WTC11 (cell line): ENCODE results near the gene SLC7A6OS. TPM values are rescaled to one million over a fixed set of nuclear protein-coding genes. Genes with fewer than 3 reads are reported as not detected.

Experiments
- ATAC-seq: fragments of 200-7000 bp; cut with Tn5 transposase; 2 replicates; pipeline ENCODE4 v1.10.0; 2021; ENCODE audit warnings: mild to moderate bottlenecking, moderate library complexity
- CTCF ChIA-PET: fragments of 300-600 bp; sonication (Branson Sonifier 250); formaldehyde crosslinking; loops from one replicate; lab custom pipeline; 2021; ENCODE audit warnings: antibody characterized with exemption; lab: Charles Lee
- POLR2A ChIA-PET: fragments of 350-600 bp; sonication (Branson Sonifier 250); formaldehyde crosslinking; loops from one replicate; lab custom pipeline; 2021; ENCODE audit warnings: antibody characterized with exemption; lab: Charles Lee
- DNase-seq: peaks from one replicate; pipeline ENCODE4 v3.0.0; 2021; ENCODE audit warnings: low spot score
- H3K27ac Mint-ChIP-seq: 2 replicates; pipeline ENCODE4 v1.8.0; 2021; ENCODE audit warnings: mixed read lengths
- H3K27me3 Mint-ChIP-seq: 2 replicates; pipeline ENCODE4 v1.8.0; 2021; ENCODE audit warnings: low read depth, mild to moderate bottlenecking, moderate library complexity, mixed read lengths
- H3K36me3 Mint-ChIP-seq: 2 replicates; pipeline ENCODE4 v1.8.0; 2021; ENCODE audit warnings: mixed read lengths
- H3K4me1 Mint-ChIP-seq: 2 replicates; pipeline ENCODE4 v1.8.0; 2022; ENCODE audit warnings: mixed read lengths
- H3K4me3 Mint-ChIP-seq: 2 replicates; pipeline ENCODE4 v1.8.0; 2021; ENCODE audit warnings: mild to moderate bottlenecking, moderate library complexity, mixed read lengths
- H3K9me3 Mint-ChIP-seq: 2 replicates; pipeline ENCODE4 v1.8.0; 2021; ENCODE audit warnings: mixed read lengths
- ATF1 ChIP-seq: sonication (generic); formaldehyde crosslinking; IDR thresholded peaks from 2 replicates; pipeline ENCODE4 v1.8.1; 2023; ENCODE audit warnings: mild to moderate bottlenecking, moderate library complexity, missing genetic modification reagents
- ATF6 ChIP-seq: sonication (generic); formaldehyde crosslinking; IDR thresholded peaks from 2 replicates; pipeline ENCODE4 v1.8.1; 2023; ENCODE audit warnings: mild to moderate bottlenecking, missing genetic modification reagents
- ELF4 ChIP-seq: sonication (generic); formaldehyde crosslinking; IDR thresholded peaks from 2 replicates; pipeline ENCODE4 v1.8.1; 2022; ENCODE audit warnings: low read depth, mild to moderate bottlenecking, moderate library complexity, missing genetic modification reagents
- ERG ChIP-seq: fragments of 250-450 bp; sonication (Bioruptor Pico); IDR thresholded peaks from 2 replicates; pipeline ENCODE4 v1.8.0; 2021; ENCODE audit warnings: mild to moderate bottlenecking
- FOXJ3 ChIP-seq: sonication (generic); formaldehyde crosslinking; IDR thresholded peaks from 2 replicates; pipeline ENCODE4 v1.9.0; 2021; ENCODE audit warnings: missing genetic modification reagents, mild to moderate bottlenecking, borderline replicate concordance
- FOXK1 ChIP-seq: sonication (generic); formaldehyde crosslinking; IDR thresholded peaks from 2 replicates; pipeline ENCODE4 v1.8.0; 2022; ENCODE audit warnings: mild to moderate bottlenecking, moderate library complexity, missing genetic modification reagents
- FOXP4 ChIP-seq: sonication (generic); formaldehyde crosslinking; IDR thresholded peaks from 2 replicates; pipeline ENCODE4 v1.8.0; 2022; ENCODE audit warnings: mild to moderate bottlenecking, missing genetic modification reagents
- MLX ChIP-seq: sonication (generic); formaldehyde crosslinking; IDR thresholded peaks from 2 replicates; pipeline ENCODE4 v1.8.1; 2023; ENCODE audit warnings: mild to moderate bottlenecking, missing genetic modification reagents, moderate library complexity
- MYBL2 ChIP-seq: sonication (generic); formaldehyde crosslinking; IDR thresholded peaks from 2 replicates; pipeline ENCODE4 v1.8.1; 2023; ENCODE audit warnings: mild to moderate bottlenecking, moderate library complexity, missing genetic modification reagents
- NFATC4 ChIP-seq: fragments of 250-450 bp; sonication (Bioruptor Pico); IDR thresholded peaks from 2 replicates; pipeline ENCODE4 v1.9.0; 2021; ENCODE audit warnings: mild to moderate bottlenecking
- PRDM15 ChIP-seq: sonication (generic); formaldehyde crosslinking; IDR thresholded peaks from 2 replicates; pipeline ENCODE4 v1.8.0; 2022; ENCODE audit warnings: missing genetic modification reagents
- TP53 ChIP-seq: sonication (generic); formaldehyde crosslinking; IDR thresholded peaks from 2 replicates; pipeline ENCODE4 v1.8.1; 2023; ENCODE audit warnings: mild to moderate bottlenecking, missing genetic modification reagents
- ZBTB21 ChIP-seq: sonication (generic); formaldehyde crosslinking; IDR thresholded peaks from 2 replicates; pipeline ENCODE4 v1.8.1; 2023; ENCODE audit warnings: mild to moderate bottlenecking, missing genetic modification reagents, borderline replicate concordance
- ZNF232 ChIP-seq: sonication (generic); formaldehyde crosslinking; IDR thresholded peaks from 2 replicates; pipeline ENCODE4 v1.8.0; 2022; ENCODE audit warnings: mild to moderate bottlenecking, missing genetic modification reagents
- ZNF396 ChIP-seq: fragments of 250-450 bp; sonication (Bioruptor Pico); IDR thresholded peaks from 2 replicates; pipeline ENCODE4 v1.8.0; 2021; ENCODE audit warnings: mild to moderate bottlenecking, moderate library complexity, borderline replicate concordance
- ZNF532 ChIP-seq: fragments of 250-450 bp; sonication (Bioruptor Pico); IDR thresholded peaks from 2 replicates; pipeline ENCODE4 v1.9.0; 2021; ENCODE audit warnings: mild to moderate bottlenecking, borderline replicate concordance
- ZSCAN18 ChIP-seq: fragments of 250-450 bp; sonication (Bioruptor Pico); IDR thresholded peaks from 2 replicates; pipeline ENCODE4 v2.1.2; 2022; ENCODE audit warnings: mild to moderate bottlenecking, moderate library complexity
- total RNA-seq: library from RNA; stranded (reverse); gene quantifications from 3 replicates; pipeline ENCODE4 v1.2.3, GENCODE V29; 2021

SLC7A6OS gene
- total RNA-seq, 1 experiment from 2014 or later, result 22.6 TPM

- TF ChIP-seq FOXP4 (no peak), ZBTB21 (CRISPR knock-in tag) (no peak), ERG (CRISPR knock-in tag) (no peak), ATF1 (no peak), ATF6 (CRISPR knock-in tag) (no peak), TP53 (CRISPR knock-in tag) (no peak), NFATC4 (no peak), ELF4 (CRISPR knock-in tag) (no peak), PRDM15 (CRISPR knock-in tag) (no peak), ZNF396 (CRISPR knock-in tag) (no peak), ZNF532 (CRISPR knock-in tag) (no peak), FOXK1 (CRISPR knock-in tag) (no peak), FOXJ3 (CRISPR knock-in tag) (no peak), MYBL2 (CRISPR knock-in tag) (no peak), ZSCAN18 (no peak), MLX (CRISPR knock-in tag) (no peak), ZNF232 (no peak)
- TF ChIP-seq, all 79 proteins: peak for 0
- no peak for ATAC-seq
- peak overlapping the region; percentile 37 for H3K27ac Mint-ChIP-seq
These were observed 21.0 kb downstream of the SLC7A6OS start for GRCh38 chr16:68289621-68290329.

More at GRCh38 chr16:68289621-68290329, 21.0 kb downstream of the SLC7A6OS start:
- no peak for DNase-seq
- Mint-ChIP-seq H3K9me3 (no peaks in the 10 kb centered on the region), H3K4me1 (peaks cover 8% of the 10 kb centered on the region), H3K27me3 (no peaks in the 10 kb centered on the region), H3K4me3 (no peak overlapping the region), H3K36me3 (peaks cover 32% of the 10 kb centered on the region)
- ChIA-PET CTCF (interaction anchor here (1.7 to 4.2 kb wide), 2 partner anchors 26 to 28 kb away, joined by 6 to 24 read pairs; partner anchors contain the start of gene SLC7A6), POLR2A (interaction anchor here (0.7 kb wide), 1 partner anchor 1444 kb away, joined by 3 read pairs; no protein-coding TSS in a partner anchor)
